T-helper 1 cell treated with Interleukin-12 subunit alpha and Interleukin-12 subunit beta and Interleukin-4 antibody, amounts not matched to agents 30 ng/mL and 1 ng/mL, for 36 hours (primary cell): ENCODE results near the gene ZNF266. TPM values are rescaled to one million over a fixed set of nuclear protein-coding genes. Genes with fewer than 3 reads are reported as not detected.

Experiments used
- intact Hi-C: fragments of 100-400 bp; cut with micrococcal nuclease; formaldehyde crosslinking; loops from one replicate; pipeline ENCODE4 v1.15.1; 2024
- total RNA-seq: library from RNA; stranded (reverse); gene quantifications from 2 replicates; pipeline ENCODE4 v1.2.3, GENCODE V29; 2022

The ZNF266 gene
- 27.8 and 31.8 TPM in 2 replicates for total RNA-seq

GRCh38 chr19:9435279-9436268 is at the start of gene ZNF266:
Gene ZNF266 (minus strand): TSS chr19:9435573. CDS start chr19:9420089, 15,484 bp downstream.
- intact Hi-C loops: loop anchor here (1.0 to 2.0 kb wide), 12 partner anchors 103 to 604 kb away; partner anchors contain the start of genes ZNF121, ZNF317, ZNF426 and ZNF559

- intact Hi-C loops: no loop called here
Measured at GRCh38 chr19:9485140-9485539, 49.8 kb upstream of the ZNF266 start.

- intact Hi-C loops: no loop called here
Measured at GRCh38 chr19:9474975-9475374, 39.6 kb upstream of the ZNF266 start.

- intact Hi-C loops: no loop called here
Measured at GRCh38 chr19:9467161-9467560, 31.8 kb upstream of the ZNF266 start.

GRCh38 chr19:9461938-9462337 is 26.6 kb upstream of the ZNF266 start:
- intact Hi-C loops: no loop called here

GRCh38 chr19:9456018-9456689 is 20.8 kb upstream of the ZNF266 start:
- intact Hi-C loops: no loop called here

- intact Hi-C loops: no loop called here
Measured at GRCh38 chr19:9453953-9454352, 18.6 kb upstream of the ZNF266 start.

- intact Hi-C loops: no loop called here
Measured at GRCh38 chr19:9445037-9445436, 9.7 kb upstream of the ZNF266 start.

- intact Hi-C loops: no loop called here
Measured at GRCh38 chr19:9436358-9436757, 985 bp upstream of the ZNF266 start.

- intact Hi-C loops: loop anchor here (1.0 kb wide), 2 partner anchors 226 to 295 kb away; no protein-coding TSS in a partner anchor
Measured at GRCh38 chr19:9431475-9431874, 3.9 kb downstream of the ZNF266 start.

- intact Hi-C loops: no loop called here
Measured at GRCh38 chr19:9430444-9430843, 4.9 kb downstream of the ZNF266 start.

GRCh38 chr19:9427941-9428340 is 7.4 kb downstream of the ZNF266 start:
- intact Hi-C loops: no loop called here

- intact Hi-C loops: no loop called here
Measured at GRCh38 chr19:9413240-9413954, 22.0 kb downstream of the ZNF266 start.

- intact Hi-C loops: no loop called here
Measured at GRCh38 chr19:9407827-9408226, 27.5 kb downstream of the ZNF266 start.

GRCh38 chr19:9406798-9407352 is 28.5 kb downstream of the ZNF266 start:
- intact Hi-C loops: no loop called here

GRCh38 chr19:9381361-9381785 is 54.0 kb downstream of the ZNF266 start:
- intact Hi-C loops: no loop called here

- intact Hi-C loops: no loop called here
Measured at GRCh38 chr19:9370738-9371619, 64.4 kb downstream of the ZNF266 start.

GRCh38 chr19:9362905-9363304 is 72.5 kb downstream of the ZNF266 start, which contains the start of gene ZNF177:
Gene ZNF177 (plus strand): TSS chr19:9363013. CDS start chr19:9378312, 15,299 bp downstream.
- intact Hi-C loops: no loop called here
